Measurements from ENCODE around the gene KCNMB1. TPM values are rescaled to one million over a fixed set of nuclear protein-coding genes. Genes with fewer than 3 reads are reported as not detected.

The KCNMB1 gene
- total and polyA plus RNA-seq, 10 of the 15 experiments (the other 5 are each of a cell fraction or from before 2014, with no cell fraction given): 1.2 to 3.6 (median 2.6) TPM

GRCh38 chr5:170330568-170331054, 58.6 kb downstream of the KCNMB1 start (continued):
- TF ChIP-seq, protein P1, sequence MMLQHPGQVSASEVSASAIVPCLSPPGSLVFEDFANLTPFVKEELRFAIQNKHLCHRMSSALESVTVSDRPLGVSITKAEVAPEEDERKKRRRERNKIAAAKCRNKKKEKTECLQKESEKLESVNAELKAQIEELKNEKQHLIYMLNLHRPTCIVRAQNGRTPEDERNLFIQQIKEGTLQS (IDR thresholded peaks at IDR 0.05; ENCODE audit: borderline replicate concordance, extremely low read depth, low read depth, low read length): no peak
- TF ChIP-seq RB1 (IDR thresholded peaks at IDR 0.05; ENCODE audit: borderline replicate concordance) (no peak), CUX1 (IDR thresholded peaks at IDR 0.05; ENCODE audit: insufficient replicate concordance, low read depth, low read length) (no peak)

DNA sequence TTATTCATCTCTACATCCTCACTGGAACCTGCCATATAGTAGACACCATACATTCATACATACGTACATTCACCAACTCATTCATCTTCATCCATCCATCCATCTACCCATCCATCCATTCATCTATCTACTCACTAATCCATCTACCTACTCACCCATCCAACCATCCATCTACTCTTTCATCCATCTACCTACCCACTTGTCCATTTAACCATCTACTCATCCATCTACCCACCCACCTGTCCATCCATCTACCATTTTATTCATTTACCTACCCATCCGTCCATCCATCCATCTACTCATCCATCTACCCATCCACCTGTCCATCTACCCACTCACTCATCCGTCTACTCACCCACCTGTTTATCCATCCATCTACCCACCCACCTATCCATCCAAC, 59.6 kb downstream of the KCNMB1 start:
- Histone ChIP-seq H3K27me3 (replicated peaks in 1 of 2; ENCODE audit: control insufficient read depth in 2 of 2, insufficient read depth in 2 of 2, low read length in 1 of 2) (no peaks in the 10 kb centered on the region), H2AFZ (ENCODE audit: control insufficient read depth, low read depth, low read length) (no peak overlapping the region), H3K4me2 (ENCODE audit: control insufficient read depth, insufficient read depth) (no peak overlapping the region), H3K36me3 (ENCODE audit: control insufficient read depth in 2 of 2, insufficient read depth in 2 of 2, low read length in 1 of 2) (no peaks in the 10 kb centered on the region), H3K4me3 (no peak overlapping the region), H3K27ac (ENCODE audit: control insufficient read depth, insufficient read depth) (no peak overlapping the region), H3K79me2 (ENCODE audit: control insufficient read depth, insufficient read depth, low read length) (no peaks in the 10 kb centered on the region), H3K9me3 (replicated peaks; ENCODE audit: control insufficient read depth, insufficient read depth, low read length) (no peaks in the 10 kb centered on the region), H3K9ac (ENCODE audit: control insufficient read depth, insufficient read depth, low read length) (no peak overlapping the region), H3K4me1 (ENCODE audit: control insufficient read depth, insufficient read depth, low read length) (peaks cover 56% of the 10 kb centered on the region), H4K20me1 (ENCODE audit: control insufficient read depth, insufficient read depth) (no peaks in the 10 kb centered on the region)
- intact Hi-C loops (cut with micrococcal nuclease; ENCODE audit: unreplicated experiment) (no loop called here), in situ Hi-C loops (cut with MboI) (no loop called here)
- SMC1A ChIA-PET (ENCODE audit: uncharacterized antibody, unreplicated experiment): interaction anchor here (0.8 to 6.1 kb wide), 12 partner anchors 9 to 53 kb away, joined by 3 to 274 read pairs (median 8); partner anchors contain the start of gene LCP2
- no TSS peak for BruUV-seq (replicated peaks)
- 76% methylated on average over 3 of the region's 3 CpGs for WGBS (ENCODE audit: insufficient coverage, insufficient replicate concordance, low lambda C conversion rate, missing lambda C conversion rate)
- RAD21 ChIA-PET (ENCODE audit: unreplicated experiment): interaction anchor here (2.6 to 6.7 kb wide), 7 partner anchors 10 to 62 kb away, joined by 13 to 274 read pairs (median 39); partner anchors contain the start of genes KCNMB1 and LCP2
- FAIRE-seq (no peak), DNase-seq (ENCODE audit: low read depth, low spot score) (no peak), ATAC-seq (no peak)
- no peak for TF ChIP-seq KLF5 (IDR thresholded peaks at IDR 0.05; ENCODE audit: partially characterized antibody)
- peak; percentile 94 for TF ChIP-seq HDGF (IDR thresholded peaks at IDR 0.05)
- TF ChIP-seq PBX3 (IDR thresholded peaks at IDR 0.05; ENCODE audit: insufficient replicate concordance, low read depth, low read length): no peak
- TF ChIP-seq ASH2L (IDR thresholded peaks at IDR 0.05; ENCODE audit: borderline replicate concordance, low read depth): no peak
- TF ChIP-seq NBN (IDR thresholded peaks at IDR 0.05): peak; percentile 29
- TF ChIP-seq CEBPB (IDR thresholded peaks at IDR 0.05; ENCODE audit: borderline replicate concordance in 1 of 2, low read depth in 2 of 2, low read length in 2 of 2): no peak
- POLR2A ChIA-PET: interaction anchor here (0.8 to 5.9 kb wide), 6 partner anchors 13 to 33 kb away, joined by 3 to 169 read pairs (median 12); partner anchors contain the start of gene LCP2
- CTCF ChIA-PET: interaction anchor here (1.1 to 6.1 kb wide), 5 partner anchors 10 to 34 kb away, joined by 3 to 134 read pairs (median 19); partner anchors contain the start of gene LCP2
